Endodermal cell (in vitro differentiated cells): Measurements from ENCODE around the gene TRIL. TPM values are rescaled to one million over a fixed set of nuclear protein-coding genes. Genes with fewer than 3 reads are reported as not detected.

ENCODE experiments used
- DNase-seq: peaks from one replicate; pipeline ENCODE4 v3.0.0-alpha.2; 2017
- H3K27ac ChIP-seq: 2 replicates; pipeline ENCODE4 v1.5.1; 2013; ENCODE audit warnings: mild to moderate bottlenecking, low read depth, low read length, moderate library complexity
- H3K27me3 ChIP-seq: 2 replicates; pipeline ENCODE4 v1.6.1; 2013; ENCODE audit warnings: mild to moderate bottlenecking, low read length, moderate library complexity; ENCODE audit not compliant: insufficient read depth, control insufficient read depth, poor library complexity, severe bottlenecking
- H3K36me3 ChIP-seq: 2 replicates; pipeline ENCODE4 v1.7.0; 2013; ENCODE audit warnings: mild to moderate bottlenecking, low read length, moderate library complexity; ENCODE audit not compliant: control insufficient read depth, insufficient read depth
- H3K4me1 ChIP-seq: one replicate; pipeline ENCODE4 v1.7.0; 2013; ENCODE audit warnings: low read length; ENCODE audit not compliant: control insufficient read depth, insufficient read depth
- H3K4me3 ChIP-seq: 2 replicates; pipeline ENCODE4 v1.5.1; 2013; ENCODE audit warnings: mild to moderate bottlenecking, low read length, moderate library complexity
- H3K9ac ChIP-seq: 2 replicates; pipeline ENCODE4 v1.6.1; 2013; ENCODE audit warnings: mild to moderate bottlenecking, low read length, moderate library complexity; ENCODE audit not compliant: poor library complexity, severe bottlenecking; ENCODE audit errors: extremely low read depth
- H3K9me3 ChIP-seq: 2 replicates; pipeline ENCODE4 v1.6.1; 2013; ENCODE audit warnings: mild to moderate bottlenecking, low read length, moderate library complexity; ENCODE audit not compliant: control insufficient read depth
- H3K27ac Mint-ChIP-seq: 2 replicates; pipeline ENCODE4 v1.8.0; 2020; ENCODE audit warnings: mixed read lengths
- H3K27me3 Mint-ChIP-seq: 2 replicates; pipeline ENCODE4 v1.8.0; 2021; ENCODE audit warnings: mild to moderate bottlenecking, mixed read lengths; ENCODE audit not compliant: insufficient read depth
- H3K36me3 Mint-ChIP-seq: 2 replicates; pipeline ENCODE4 v1.8.0; 2020; ENCODE audit warnings: low read depth, mixed read lengths
- H3K4me1 Mint-ChIP-seq: 2 replicates; pipeline ENCODE4 v1.8.0; 2020; ENCODE audit warnings: mixed read lengths
- H3K4me3 Mint-ChIP-seq: 2 replicates; pipeline ENCODE4 v1.8.0; 2020; ENCODE audit warnings: mild to moderate bottlenecking, moderate library complexity, mixed read lengths
- H3K9me3 Mint-ChIP-seq: 2 replicates; pipeline ENCODE4 v1.8.0; 2020; ENCODE audit warnings: mild to moderate bottlenecking, mixed read lengths
- WGBS, 2 experiments: methylation state at CpG; one replicate each; pipeline versions ENCODE4 v1.1.5 to v1.1.7; 2013; ENCODE audit warnings: missing lambda C conversion rate in 2 of 2, mixed read lengths in 1 of 2; ENCODE audit not compliant: insufficient coverage in 1 of 2, insufficient read length in 1 of 2; 5-methylcytosine and 5-hydroxymethylcytosine counted together
- total RNA-seq, 2 donors: library from RNA; stranded (reverse); fragmentation: NEBNext Ultra II Directional in 1 of 2; extraction: Animal tissue kit (Norgen Biotek cat#: 25700) in 1 of 2; gene quantifications; 2 replicates in 1 of 2; 3 replicates in 1 of 2; pipeline ENCODE4 v1.2.1, GENCODE V29; 2021
- TF ChIP-seq, protein P1 (sequence below): fragments of 200-600 bp; sonication (generic); conservative IDR thresholded peaks from 2 replicates; pipeline ENCODE4 v1.5.0; 2021; ENCODE audit warnings: antibody characterized with exemption, mild to moderate bottlenecking

The TRIL gene
- total RNA-seq, 2 donors from 2014 or later: 1.6 to 3.3 TPM

DNA sequence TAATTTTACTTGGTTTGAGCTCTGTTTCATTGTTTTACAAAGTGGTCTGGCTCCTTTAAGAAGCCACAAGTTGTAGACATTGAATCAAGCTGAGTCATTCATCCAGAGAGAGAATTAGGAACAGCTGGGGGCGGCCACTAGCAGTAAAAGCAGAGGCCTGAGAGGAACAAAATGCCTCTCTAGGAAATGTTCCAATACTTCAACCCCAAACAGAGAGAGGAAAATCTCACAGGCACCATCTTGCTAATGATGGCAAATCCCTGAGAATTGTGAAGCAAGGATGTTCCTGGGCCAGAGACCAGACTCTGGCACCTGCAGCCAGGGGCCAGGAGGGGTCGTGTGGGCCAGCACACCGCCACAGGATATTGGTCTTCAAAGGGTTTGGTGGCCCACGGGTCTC is 26.5 kb upstream of the TRIL start:
- Histone ChIP-seq H3K4me1 (peaks cover 11% of the 10 kb centered on the region), H3K4me3 (no peak overlapping the region), H3K9ac (no peak overlapping the region), H3K27me3 (no peaks in the 10 kb centered on the region), H3K36me3 (no peaks in the 10 kb centered on the region), H3K9me3 (no peaks in the 10 kb centered on the region), H3K27ac (peak overlapping the region; percentile 82)
- TF ChIP-seq, protein P1, sequence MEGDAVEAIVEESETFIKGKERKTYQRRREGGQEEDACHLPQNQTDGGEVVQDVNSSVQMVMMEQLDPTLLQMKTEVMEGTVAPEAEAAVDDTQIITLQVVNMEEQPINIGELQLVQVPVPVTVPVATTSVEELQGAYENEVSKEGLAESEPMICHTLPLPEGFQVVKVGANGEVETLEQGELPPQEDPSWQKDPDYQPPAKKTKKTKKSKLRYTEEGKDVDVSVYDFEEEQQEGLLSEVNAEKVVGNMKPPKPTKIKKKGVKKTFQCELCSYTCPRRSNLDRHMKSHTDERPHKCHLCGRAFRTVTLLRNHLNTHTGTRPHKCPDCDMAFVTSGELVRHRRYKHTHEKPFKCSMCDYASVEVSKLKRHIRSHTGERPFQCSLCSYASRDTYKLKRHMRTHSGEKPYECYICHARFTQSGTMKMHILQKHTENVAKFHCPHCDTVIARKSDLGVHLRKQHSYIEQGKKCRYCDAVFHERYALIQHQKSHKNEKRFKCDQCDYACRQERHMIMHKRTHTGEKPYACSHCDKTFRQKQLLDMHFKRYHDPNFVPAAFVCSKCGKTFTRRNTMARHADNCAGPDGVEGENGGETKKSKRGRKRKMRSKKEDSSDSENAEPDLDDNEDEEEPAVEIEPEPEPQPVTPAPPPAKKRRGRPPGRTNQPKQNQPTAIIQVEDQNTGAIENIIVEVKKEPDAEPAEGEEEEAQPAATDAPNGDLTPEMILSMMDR: peak; percentile 62
- peaks cover 33% of the 10 kb centered on the region for H3K4me1 Mint-ChIP-seq
- peak overlapping the region; percentile 69 for H3K27ac Mint-ChIP-seq
- peak; percentile 71 for DNase-seq
- no peaks in the 10 kb centered on the region for H3K9me3 Mint-ChIP-seq
- 13 to 53% methylated on average over 3 to 4 of the region's 4 CpGs for WGBS, 2 experiments
- no peak overlapping the region for H3K4me3 Mint-ChIP-seq
- H3K27me3 Mint-ChIP-seq: peaks cover 12% of the 10 kb centered on the region
- no peaks in the 10 kb centered on the region for H3K36me3 Mint-ChIP-seq

DNA sequence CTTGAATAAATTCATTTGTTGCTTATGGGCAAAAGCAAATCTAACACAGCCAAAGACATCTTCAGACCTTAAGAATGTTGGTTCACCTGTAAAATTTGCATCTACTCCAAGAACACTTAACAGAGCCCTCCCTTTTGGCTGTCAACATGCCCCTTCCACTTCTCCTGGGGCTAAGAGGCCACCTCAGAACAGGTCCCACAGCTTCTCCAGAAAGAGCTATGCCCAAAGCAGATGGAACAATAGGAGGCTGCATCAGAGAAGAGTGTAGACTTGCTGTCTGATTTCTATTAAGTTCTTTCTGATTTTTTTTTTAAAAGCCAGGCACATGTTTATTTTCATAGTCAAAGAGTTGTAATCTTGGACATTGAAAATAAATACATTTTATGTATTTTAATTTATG is 26.1 kb upstream of the TRIL start:
- peak overlapping the region; percentile 82 for H3K27ac ChIP-seq
- H3K27me3 ChIP-seq: no peaks in the 10 kb centered on the region
- H3K4me3 Mint-ChIP-seq: no peak overlapping the region
- H3K4me1 ChIP-seq: peaks cover 11% of the 10 kb centered on the region
- no peak for DNase-seq
- H3K9me3 ChIP-seq: no peaks in the 10 kb centered on the region
- no peaks in the 10 kb centered on the region for H3K36me3 ChIP-seq
- H3K27me3 Mint-ChIP-seq: peaks cover 12% of the 10 kb centered on the region
- H3K4me3 ChIP-seq: no peak overlapping the region
- H3K9ac ChIP-seq: no peak overlapping the region
- H3K27ac Mint-ChIP-seq: peak overlapping the region; percentile 69
- TF ChIP-seq, protein P1: no peak
- no peaks in the 10 kb centered on the region for H3K9me3 Mint-ChIP-seq
- peaks cover 33% of the 10 kb centered on the region for H3K4me1 Mint-ChIP-seq
- no peaks in the 10 kb centered on the region for H3K36me3 Mint-ChIP-seq

DNA sequence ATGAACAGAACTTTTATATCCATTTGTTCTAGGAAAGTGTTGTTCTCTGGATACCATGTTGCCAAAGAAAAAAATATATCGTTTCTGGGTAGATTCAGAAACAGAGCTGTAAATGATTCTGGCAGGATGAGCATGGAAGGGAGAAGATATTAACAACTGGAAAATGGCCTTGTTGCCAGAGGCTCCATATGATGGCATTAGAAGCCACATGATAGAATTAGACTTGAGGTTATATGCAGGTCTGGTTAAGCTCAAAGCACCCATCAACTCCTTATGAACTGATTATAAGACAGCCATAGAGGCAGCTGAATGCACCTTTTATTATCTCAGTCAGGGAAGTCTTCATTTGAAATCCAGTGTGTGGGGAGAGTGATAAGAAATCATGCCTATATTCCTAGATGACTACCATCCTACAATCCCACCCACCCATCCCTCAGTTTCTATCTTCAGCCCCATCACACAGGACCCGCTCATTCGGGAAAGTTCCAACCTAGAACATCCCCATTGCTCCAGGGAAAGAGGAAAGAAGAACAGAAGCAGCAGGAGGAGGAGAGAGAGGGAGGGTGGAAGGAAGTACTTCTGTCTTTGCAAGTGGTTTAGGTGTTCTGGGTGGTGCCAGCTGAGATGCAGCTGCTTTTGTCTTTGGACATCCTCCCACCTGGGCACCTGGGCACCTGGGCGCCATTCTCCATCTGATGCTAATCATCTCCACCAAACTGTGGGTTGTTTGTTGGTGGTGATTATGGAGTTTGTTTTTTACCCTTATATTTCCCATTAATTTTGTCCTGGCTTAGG is 25.5 kb upstream of the TRIL start:
- no peak overlapping the region for H3K27ac Mint-ChIP-seq
- peaks cover 33% of the 10 kb centered on the region for H3K4me1 Mint-ChIP-seq
- H3K9me3 ChIP-seq: no peaks in the 10 kb centered on the region
- H3K4me1 ChIP-seq: peaks cover 11% of the 10 kb centered on the region
- peak overlapping the region; percentile 82 for H3K27ac ChIP-seq
- H3K27me3 ChIP-seq: no peaks in the 10 kb centered on the region
- H3K9ac ChIP-seq: no peak overlapping the region
- H3K36me3 Mint-ChIP-seq: no peaks in the 10 kb centered on the region
- TF ChIP-seq, protein P1: no peak
- H3K4me3 Mint-ChIP-seq: no peak overlapping the region
- no peaks in the 10 kb centered on the region for H3K9me3 Mint-ChIP-seq
- H3K4me3 ChIP-seq: no peak overlapping the region
- H3K27me3 Mint-ChIP-seq: peaks cover 10% of the 10 kb centered on the region
- DNase-seq: no peak
- 96 to 100% methylated on average over 1 to 3 of the region's 4 CpGs for WGBS, 2 experiments
- no peaks in the 10 kb centered on the region for H3K36me3 ChIP-seq
